Activated CD8-positive, alpha-beta memory T cell treated with anti-CD3 and anti-CD28 coated beads, Interleukin-2, amount 10 ng/mL, durations not matched to agents 7 days and 5 days (primary cell): ENCODE data around the gene IP6K3. TPM values are rescaled to one million over a fixed set of nuclear protein-coding genes. Genes with fewer than 3 reads are reported as not detected.

ENCODE experiments used
- ATAC-seq: fragments of 150-1000 bp; cut with Tn5 transposase; one replicate; pipeline ENCODE4 v1.10.0; 2021; ENCODE audit warnings: moderate library complexity
- CTCF ChIA-PET: fragments of 350-600 bp; sonication (Branson Sonifier 250); formaldehyde crosslinking; loops from one replicate; lab custom pipeline; 2021; ENCODE audit warnings: antibody characterized with exemption; lab: Charles Lee
- DNase-seq: peaks from one replicate; pipeline ENCODE4 v3.0.0-alpha.2; 2020
- H3K27ac Mint-ChIP-seq: one replicate; pipeline ENCODE4 v1.8.0; 2021; ENCODE audit warnings: mild to moderate bottlenecking, mixed read lengths
- H3K27me3 Mint-ChIP-seq: one replicate; pipeline ENCODE4 v1.8.0; 2021; ENCODE audit warnings: mixed read lengths
- H3K36me3 Mint-ChIP-seq: one replicate; pipeline ENCODE4 v1.8.0; 2021; ENCODE audit warnings: mild to moderate bottlenecking, mixed read lengths
- H3K4me1 Mint-ChIP-seq: one replicate; pipeline ENCODE4 v1.8.0; 2021; ENCODE audit warnings: mixed read lengths
- H3K4me3 Mint-ChIP-seq: one replicate; pipeline ENCODE4 v1.8.0; 2021; ENCODE audit warnings: mild to moderate bottlenecking, moderate library complexity, mixed read lengths
- H3K9me3 Mint-ChIP-seq: one replicate; pipeline ENCODE4 v1.8.0; 2022; ENCODE audit warnings: low read depth, mixed read lengths
- total RNA-seq, 2 experiments: library from RNA; stranded (reverse); gene quantifications; one replicate each; pipeline ENCODE4 v1.2.3, GENCODE V29; 2021

IP6K3 gene
- total RNA-seq, 2 experiments from 2014 or later: not detected

GRCh38 chr6:33719326-33719987 lies 27.2 kb downstream of the IP6K3 start:
- Mint-ChIP-seq H3K27me3 (peaks cover 43% of the 10 kb centered on the region), H3K4me3 (no peak overlapping the region), H3K36me3 (no peaks in the 10 kb centered on the region), H3K9me3 (no peaks in the 10 kb centered on the region), H3K4me1 (no peaks in the 10 kb centered on the region), H3K27ac (no peak overlapping the region)
- DNase-seq (no peak), ATAC-seq (no peak)
- CTCF ChIA-PET: interaction anchor here (1.8 kb wide), 1 partner anchor 8 kb away, joined by 6 read pairs; the partner anchor contains the start of gene UQCC2

- no peaks in the 10 kb centered on the region for H3K4me1 Mint-ChIP-seq
- H3K27ac Mint-ChIP-seq: no peak overlapping the region
- no peak overlapping the region for H3K4me3 Mint-ChIP-seq
- no peak for DNase-seq
- ATAC-seq: no peak
- CTCF ChIA-PET: no interaction called here
- H3K9me3 Mint-ChIP-seq: no peaks in the 10 kb centered on the region
- H3K27me3 Mint-ChIP-seq: peaks cover 40% of the 10 kb centered on the region
- no peaks in the 10 kb centered on the region for H3K36me3 Mint-ChIP-seq
These were observed 28.0 kb downstream of the IP6K3 start for GRCh38 chr6:33718713-33719112.

DNA sequence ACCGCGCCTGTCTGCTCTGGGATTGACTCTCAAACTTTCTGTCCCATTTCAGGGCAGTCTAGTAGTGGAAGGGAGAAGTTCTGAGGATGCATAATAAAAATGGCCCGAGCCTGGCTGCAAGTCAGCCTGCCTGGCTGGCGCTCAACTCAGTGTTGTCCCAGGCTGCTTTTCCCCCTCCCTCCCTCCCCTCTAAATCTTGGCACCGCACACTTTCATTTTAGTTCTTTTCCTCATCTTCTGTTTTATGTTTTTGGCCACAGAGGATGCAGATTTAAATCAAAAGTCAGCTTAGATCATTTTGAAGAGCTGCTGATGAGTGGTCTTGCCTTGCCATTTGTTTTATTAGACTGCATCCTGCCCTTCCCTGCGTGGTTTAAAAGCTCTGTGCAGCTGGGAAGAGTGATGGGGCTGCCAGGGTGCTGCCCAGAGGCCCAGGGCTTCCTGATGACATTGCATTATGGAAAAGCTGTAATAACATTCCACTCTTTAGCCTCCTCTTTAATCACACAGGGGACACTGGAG lies 28.7 kb downstream of the IP6K3 start:
- H3K27me3 Mint-ChIP-seq: peaks cover 35% of the 10 kb centered on the region
- ATAC-seq (no peak), DNase-seq (no peak)
- no peak overlapping the region for H3K27ac Mint-ChIP-seq
- CTCF ChIA-PET: no interaction called here
- no peak overlapping the region for H3K4me3 Mint-ChIP-seq
- H3K36me3 Mint-ChIP-seq: no peaks in the 10 kb centered on the region
- H3K9me3 Mint-ChIP-seq: no peaks in the 10 kb centered on the region
- H3K4me1 Mint-ChIP-seq: no peaks in the 10 kb centered on the region

GRCh38 chr6:33716890-33717632 lies 29.6 kb downstream of the IP6K3 start:
- Mint-ChIP-seq H3K36me3 (no peaks in the 10 kb centered on the region), H3K27ac (no peak overlapping the region), H3K27me3 (peaks cover 25% of the 10 kb centered on the region), H3K4me1 (peaks cover under 1% of the 10 kb centered on the region), H3K9me3 (no peaks in the 10 kb centered on the region), H3K4me3 (no peak overlapping the region)
- no peak for ATAC-seq
- CTCF ChIA-PET: interaction anchor here (1.1 kb wide), 1 partner anchor 17 kb away, joined by 5 read pairs; no protein-coding TSS in a partner anchor
- DNase-seq: no peak

GRCh38 chr6:33716379-33716778 lies 30.3 kb downstream of the IP6K3 start:
- H3K9me3 Mint-ChIP-seq: no peaks in the 10 kb centered on the region
- no peak overlapping the region for H3K4me3 Mint-ChIP-seq
- H3K27me3 Mint-ChIP-seq: peaks cover 19% of the 10 kb centered on the region
- H3K27ac Mint-ChIP-seq: no peak overlapping the region
- DNase-seq (no peak), ATAC-seq (no peak)
- H3K36me3 Mint-ChIP-seq: no peaks in the 10 kb centered on the region
- H3K4me1 Mint-ChIP-seq: peaks cover 5% of the 10 kb centered on the region
- CTCF ChIA-PET: interaction anchor here (1.1 kb wide), 1 partner anchor 16 kb away, joined by 5 read pairs; no protein-coding TSS in a partner anchor

- peaks cover 6% of the 10 kb centered on the region for H3K27me3 Mint-ChIP-seq
- ATAC-seq: no peak
- H3K4me3 Mint-ChIP-seq: no peak overlapping the region
- H3K27ac Mint-ChIP-seq: no peak overlapping the region
- CTCF ChIA-PET: no interaction called here
- H3K36me3 Mint-ChIP-seq: peaks cover 9% of the 10 kb centered on the region
- no peak for DNase-seq
- peaks cover 20% of the 10 kb centered on the region for H3K4me1 Mint-ChIP-seq
- H3K9me3 Mint-ChIP-seq: no peaks in the 10 kb centered on the region
These were observed 32.2 kb downstream of the IP6K3 start for GRCh38 chr6:33714385-33715040.

- DNase-seq (no peak), ATAC-seq (no peak)
- Mint-ChIP-seq H3K36me3 (peaks cover 13% of the 10 kb centered on the region), H3K4me1 (peaks cover 28% of the 10 kb centered on the region), H3K27me3 (peaks cover 6% of the 10 kb centered on the region), H3K27ac (no peak overlapping the region), H3K4me3 (no peak overlapping the region), H3K9me3 (no peaks in the 10 kb centered on the region)
- CTCF ChIA-PET: interaction anchor here (0.9 to 3.4 kb wide), 4 partner anchors 11 to 129 kb away, joined by 3 to 30 read pairs (median 4); no protein-coding TSS in a partner anchor
These were observed 32.9 kb downstream of the IP6K3 start for GRCh38 chr6:33713786-33714185.

GRCh38 chr6:33712914-33713313 lies 33.8 kb downstream of the IP6K3 start:
- DNase-seq (no peak), ATAC-seq (no peak)
- Mint-ChIP-seq H3K36me3 (peaks cover 17% of the 10 kb centered on the region), H3K4me3 (no peak overlapping the region), H3K4me1 (peaks cover 36% of the 10 kb centered on the region), H3K9me3 (no peaks in the 10 kb centered on the region), H3K27me3 (peaks cover 6% of the 10 kb centered on the region), H3K27ac (no peak overlapping the region)
- CTCF ChIA-PET: interaction anchor here (0.8 to 3.4 kb wide), 7 partner anchors 12 to 312 kb away, joined by 3 to 30 read pairs (median 4); no protein-coding TSS in a partner anchor

DNA sequence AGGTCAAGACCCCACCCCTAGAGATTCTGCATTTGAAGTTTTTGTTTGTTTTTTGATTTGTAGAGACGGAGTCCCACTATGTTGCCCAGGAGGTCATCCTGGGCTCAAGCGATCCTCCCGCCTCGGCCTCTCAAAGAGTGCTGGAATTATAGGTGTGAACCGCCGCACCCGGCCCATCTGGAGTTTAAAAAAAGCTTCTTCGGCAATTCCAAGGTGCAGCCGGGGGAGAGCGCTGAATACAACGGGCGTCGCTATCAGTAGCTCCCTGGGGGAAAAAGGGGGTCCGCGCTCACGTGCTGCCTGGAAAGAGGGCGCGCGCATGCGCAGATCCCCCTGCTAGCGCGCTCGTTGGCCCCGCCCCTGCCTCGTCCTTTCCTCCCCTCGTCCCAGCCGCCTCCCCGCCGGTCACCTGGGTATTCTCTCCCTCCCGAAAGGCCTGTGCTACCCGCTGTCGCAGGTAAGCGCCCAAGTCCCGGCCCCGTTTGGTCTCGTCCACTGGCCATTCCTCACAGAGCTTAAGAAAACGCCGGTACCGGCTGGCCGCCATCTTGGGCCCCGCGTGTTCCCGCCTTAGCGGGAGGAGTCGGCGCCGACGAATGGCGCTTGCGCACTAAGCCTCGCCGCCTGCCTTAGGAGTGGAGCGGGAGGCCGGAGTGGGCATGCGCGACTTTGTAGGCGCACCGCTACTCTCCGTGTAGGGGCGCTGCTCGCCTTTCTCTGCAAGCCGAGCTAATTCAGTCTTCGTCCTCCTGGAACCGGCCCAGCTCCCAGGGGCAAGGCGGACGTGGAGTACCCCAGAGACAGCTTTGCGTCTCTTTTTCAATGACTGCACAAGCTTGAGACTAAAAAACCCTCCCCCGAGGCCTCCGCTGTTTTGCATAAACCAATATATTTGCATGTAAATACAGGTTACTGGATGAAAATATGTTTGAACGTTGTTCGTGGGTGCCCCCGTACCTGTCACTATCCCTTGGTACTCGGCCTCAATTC lies 35.3 kb downstream of the IP6K3 start, which contains the start of gene UQCC2:
TSS of gene UQCC2 (minus strand) at position 561 of the 990 bp plus-strand sequence. CDS start at position 547, 14 bp downstream.
- CTCF ChIA-PET: interaction anchor here (0.6 to 3.4 kb wide), 48 partner anchors 9 to 944 kb away, joined by 3 to 40 read pairs (median 4); partner anchors contain the start of genes BAK1, ITPR3 and ZBTB9
- Mint-ChIP-seq H3K27me3 (peaks cover 6% of the 10 kb centered on the region), H3K9me3 (no peaks in the 10 kb centered on the region), H3K4me3 (peak within 1 kb of the TSS; percentile 90), H3K36me3 (peaks cover 21% of the 10 kb centered on the region), H3K4me1 (peaks cover 42% of the 10 kb centered on the region), H3K27ac (peak within 1 kb of the TSS; percentile 96)
- DNase-seq (peak; percentile 99), ATAC-seq (peak; percentile 99)

GRCh38 chr6:33710296-33711121 lies 36.2 kb downstream of the IP6K3 start:
- no peaks in the 10 kb centered on the region for H3K9me3 Mint-ChIP-seq
- peak overlapping the region; percentile 96 for H3K27ac Mint-ChIP-seq
- H3K36me3 Mint-ChIP-seq: peaks cover 23% of the 10 kb centered on the region
- H3K4me1 Mint-ChIP-seq: peaks cover 44% of the 10 kb centered on the region
- H3K27me3 Mint-ChIP-seq: peaks cover 6% of the 10 kb centered on the region
- H3K4me3 Mint-ChIP-seq: peak overlapping the region; percentile 90
- ATAC-seq (no peak), DNase-seq (no peak)
- CTCF ChIA-PET: interaction anchor here (0.7 to 3.4 kb wide), 30 partner anchors 9 to 514 kb away, joined by 3 to 40 read pairs (median 5); partner anchors contain the start of genes BAK1, ITPR3 and ZBTB9

GRCh38 chr6:33709605-33710295 lies 37.0 kb downstream of the IP6K3 start:
- H3K4me3 Mint-ChIP-seq: no peak overlapping the region
- DNase-seq: no peak
- H3K4me1 Mint-ChIP-seq: peaks cover 44% of the 10 kb centered on the region
- no peaks in the 10 kb centered on the region for H3K9me3 Mint-ChIP-seq
- no peak for ATAC-seq
- peaks cover 6% of the 10 kb centered on the region for H3K27me3 Mint-ChIP-seq
- peaks cover 23% of the 10 kb centered on the region for H3K36me3 Mint-ChIP-seq
- peak overlapping the region; percentile 11 for H3K27ac Mint-ChIP-seq
- CTCF ChIA-PET: interaction anchor here (0.9 to 2.7 kb wide), 4 partner anchors 8 to 120 kb away, joined by 4 to 40 read pairs (median 4); partner anchors contain the start of gene LEMD2
